Parathyroid adenoma (tissue), 2 donors: Measurements from ENCODE around the gene PTH2.

Experiments used
- H2AFZ ChIP-seq: fragments of 300-600 bp; sonication (generic); one replicate; pipeline ENCODE4 v1.7.0; 2017; ENCODE audit warnings: antibody characterized with exemption, mild to moderate bottlenecking
- H3K27ac ChIP-seq: fragments of 300-600 bp; sonication (generic); one replicate; pipeline ENCODE4 v1.7.0; 2017
- H3K27me3 ChIP-seq: fragments of 300-600 bp; sonication (generic); one replicate; pipeline ENCODE4 v1.7.0; 2017; ENCODE audit warnings: low read length; ENCODE audit not compliant: control insufficient read depth, insufficient read depth
- H3K36me3 ChIP-seq: fragments of 300-600 bp; sonication (generic); one replicate; pipeline ENCODE4 v1.7.0; 2017; ENCODE audit warnings: low read length; ENCODE audit not compliant: control insufficient read depth, insufficient read depth
- H3K4me1 ChIP-seq: fragments of 300-600 bp; sonication (generic); one replicate; pipeline ENCODE4 v1.7.0; 2017; ENCODE audit warnings: control low read depth
- H3K4me2 ChIP-seq: fragments of 300-600 bp; sonication (generic); one replicate; pipeline ENCODE4 v1.7.0; 2017; ENCODE audit warnings: low read length
- H3K4me3 ChIP-seq: fragments of 300-600 bp; sonication (generic); one replicate; pipeline ENCODE4 v1.7.0; 2017; ENCODE audit warnings: low read depth, low read length
- H3K79me2 ChIP-seq: fragments of 300-600 bp; sonication (generic); one replicate; pipeline ENCODE4 v1.7.0; 2017; ENCODE audit warnings: control low read depth
- H3K9ac ChIP-seq: fragments of 300-600 bp; sonication (generic); one replicate; pipeline ENCODE4 v1.7.0; 2017; ENCODE audit warnings: mild to moderate bottlenecking
- H3K9me3 ChIP-seq: fragments of 300-600 bp; sonication (generic); one replicate; pipeline ENCODE4 v1.7.0; 2017; ENCODE audit warnings: low read length; ENCODE audit not compliant: control insufficient read depth
- CTCF ChIP-seq: fragments of 300-600 bp; sonication (generic); IDR thresholded peaks from one replicate; pipeline ENCODE4 v1.7.0; 2017; ENCODE audit warnings: antibody characterized with exemption, mild to moderate bottlenecking
- donor health status: primary hyperparathyroidism.

Gene PTH2

GRCh38 chr19:49430172-49430677 is 7.0 kb upstream of the PTH2 start:
- TF ChIP-seq CTCF: no peak
- no peak overlapping the region for H3K4me3 ChIP-seq
- no peak overlapping the region for H3K27ac ChIP-seq
- H2AFZ ChIP-seq: no peak overlapping the region
- H3K4me2 ChIP-seq: no peak overlapping the region
- H3K4me1 ChIP-seq: no peaks in the 10 kb centered on the region
- H3K9me3 ChIP-seq: no peaks in the 10 kb centered on the region
- H3K27me3 ChIP-seq: peaks cover 19% of the 10 kb centered on the region
- no peaks in the 10 kb centered on the region for H3K79me2 ChIP-seq
- no peak overlapping the region for H3K9ac ChIP-seq
- no peaks in the 10 kb centered on the region for H3K36me3 ChIP-seq

GRCh38 chr19:49428547-49429451 is 5.6 kb upstream of the PTH2 start:
- H3K4me3 ChIP-seq: peak overlapping the region; percentile 1
- no peak overlapping the region for H3K27ac ChIP-seq
- no peaks in the 10 kb centered on the region for H3K9me3 ChIP-seq
- peak overlapping the region; percentile 62 for H3K4me2 ChIP-seq
- no peaks in the 10 kb centered on the region for H3K4me1 ChIP-seq
- no peaks in the 10 kb centered on the region for H3K36me3 ChIP-seq
- no peaks in the 10 kb centered on the region for H3K79me2 ChIP-seq
- H3K9ac ChIP-seq: no peak overlapping the region
- no peak overlapping the region for H2AFZ ChIP-seq
- H3K27me3 ChIP-seq: peaks cover 21% of the 10 kb centered on the region
- no peak for TF ChIP-seq CTCF

GRCh38 chr19:49427855-49428546 is 4.8 kb upstream of the PTH2 start:
- Histone ChIP-seq H3K9ac (no peak overlapping the region), H3K4me1 (no peaks in the 10 kb centered on the region), H3K36me3 (no peaks in the 10 kb centered on the region), H3K4me3 (peak overlapping the region; percentile 1), H2AFZ (peak overlapping the region; percentile 65), H3K9me3 (no peaks in the 10 kb centered on the region), H3K27ac (no peak overlapping the region), H3K4me2 (peak overlapping the region; percentile 62), H3K79me2 (no peaks in the 10 kb centered on the region), H3K27me3 (peaks cover 29% of the 10 kb centered on the region)
- no peak for TF ChIP-seq CTCF

- no peaks in the 10 kb centered on the region for H3K79me2 ChIP-seq
- H3K4me3 ChIP-seq: no peak overlapping the region
- TF ChIP-seq CTCF: no peak
- H3K9ac ChIP-seq: no peak overlapping the region
- no peak overlapping the region for H3K27ac ChIP-seq
- H3K4me1 ChIP-seq: no peaks in the 10 kb centered on the region
- no peaks in the 10 kb centered on the region for H3K9me3 ChIP-seq
- peaks cover 36% of the 10 kb centered on the region for H3K27me3 ChIP-seq
- H3K4me2 ChIP-seq: no peak overlapping the region
- no peak overlapping the region for H2AFZ ChIP-seq
- H3K36me3 ChIP-seq: no peaks in the 10 kb centered on the region
These were observed 4.1 kb upstream of the PTH2 start for GRCh38 chr19:49427339-49427738.
